ENCODE data around the gene ENTPD1. TPM values are rescaled to one million over a fixed set of nuclear protein-coding genes. Genes with fewer than 3 reads are reported as not detected.
"Not testable (repeated sequence)": the region's sequence is repeated elsewhere in the genome, so short reads cannot be mapped to it uniquely, and the experiment has no call there.

Gene ENTPD1
- total RNA-seq, 2 donors from 2014 or later: 1.4 to 2.1 TPM

DNA sequence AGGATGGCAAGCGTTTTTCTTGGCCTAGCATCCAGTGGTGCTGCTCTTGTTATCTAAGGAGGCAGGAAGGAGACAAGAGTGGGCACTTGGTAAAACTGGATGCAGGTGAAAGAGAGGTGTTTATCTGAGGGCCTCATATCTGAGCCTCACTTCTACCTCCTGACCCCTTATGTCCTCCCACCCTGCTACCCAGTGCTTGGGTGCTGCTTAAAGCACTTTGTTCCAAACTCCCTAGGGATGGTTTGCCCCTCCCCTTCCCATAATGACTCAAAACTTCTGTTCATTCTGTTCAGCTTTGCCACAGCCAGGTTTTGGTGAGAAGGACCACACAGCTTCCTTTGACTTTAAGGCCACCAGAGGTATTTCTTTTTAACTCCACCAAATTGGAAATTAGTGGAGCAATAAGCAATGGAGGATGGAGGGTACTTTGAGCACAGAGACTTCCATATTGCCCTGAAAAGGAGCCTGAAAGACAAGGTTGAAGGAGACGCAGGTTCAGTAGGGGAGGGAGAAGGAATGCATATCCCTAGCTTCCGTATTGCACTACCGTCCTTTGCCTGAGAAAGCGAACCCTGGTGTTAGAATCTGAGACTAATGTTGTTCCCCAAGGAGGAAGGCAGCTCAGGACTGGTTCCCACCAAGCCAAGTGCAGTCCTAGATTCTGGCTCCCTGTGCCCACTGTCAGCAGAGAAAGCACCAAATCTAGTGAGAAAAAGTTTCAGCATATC, 30.1 kb downstream of the ENTPD1 start:
- no peaks in the 10 kb centered on the region for H3K36me3 Mint-ChIP-seq

DNA sequence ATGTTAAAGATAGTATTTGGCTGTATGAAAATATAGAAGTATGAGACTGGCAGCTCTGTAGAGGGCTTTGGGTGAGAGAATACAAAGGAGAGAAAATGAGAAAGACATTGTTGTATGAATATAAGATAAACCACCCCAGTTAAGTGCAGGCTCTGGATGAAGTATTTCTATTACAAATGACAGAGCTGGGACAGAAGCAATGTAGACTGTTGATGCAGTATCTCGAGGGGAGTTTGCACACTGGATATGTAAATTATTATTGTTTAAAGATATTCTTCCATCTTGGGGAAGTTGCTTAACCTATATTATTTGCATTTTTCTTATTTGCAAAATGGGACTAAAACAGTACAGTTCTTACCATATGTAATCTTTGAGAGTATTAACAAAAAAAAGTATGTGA, 31.5 kb downstream of the ENTPD1 start:
- Mint-ChIP-seq H3K9me3 (peaks cover 0 to 6% of the 10 kb centered on the region in 2 donors), H3K27ac (no peak overlapping the region), H3K36me3 (no peaks in the 10 kb centered on the region)
- ATAC-seq: no peak
- DNase-seq (ENCODE audit: low spot score in 2 of 2): no peak

More for the DNA sequence above, 30.1 kb downstream of the ENTPD1 start:
- no peak overlapping the region for H3K27ac Mint-ChIP-seq
- DNase-seq (ENCODE audit: low spot score in 2 of 2) (no peak), ATAC-seq (no peak)
- H3K9me3 Mint-ChIP-seq: no peaks in the 10 kb centered on the region

DNA sequence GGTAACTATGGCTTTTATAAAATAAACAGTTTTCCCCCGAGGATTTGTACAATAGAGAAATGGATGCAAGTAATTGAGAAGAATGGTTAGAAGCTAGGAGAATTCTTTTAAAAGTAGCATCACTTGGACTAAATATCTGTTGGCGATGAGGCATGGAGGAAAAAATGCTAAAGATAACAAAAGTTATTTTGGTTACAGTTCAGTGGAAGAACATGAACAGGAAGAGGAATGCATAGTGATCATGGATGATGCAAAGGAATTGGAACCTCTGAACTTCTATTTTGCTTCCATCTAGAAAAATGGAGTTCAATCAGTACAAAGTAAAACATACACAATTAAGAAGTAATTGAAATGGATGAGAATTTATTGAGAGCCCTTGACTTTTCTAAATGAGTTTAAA, 32.9 kb downstream of the ENTPD1 start:
- DNase-seq (ENCODE audit: low spot score in 2 of 2): no peak

DNA sequence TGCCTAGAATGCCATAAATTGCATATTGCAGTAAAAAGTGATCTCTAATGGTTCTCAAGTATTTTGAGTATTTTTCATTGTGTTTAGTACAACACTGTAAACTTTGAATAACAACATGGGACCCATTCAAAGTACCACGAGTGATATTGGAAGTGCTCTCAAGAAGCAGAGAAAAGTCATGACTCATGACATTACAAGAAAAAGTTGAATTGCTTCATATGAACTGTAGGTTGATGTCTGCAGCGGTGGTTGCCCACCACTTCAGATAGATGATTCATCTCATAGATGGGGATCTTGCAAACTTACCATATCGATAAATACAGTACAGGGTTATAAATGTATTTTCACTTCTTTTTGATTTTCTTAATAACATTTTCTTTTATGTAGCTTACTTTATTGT, 33.9 kb downstream of the ENTPD1 start:
- Mint-ChIP-seq H3K36me3 (no peaks in the 10 kb centered on the region), H3K27ac (no peak overlapping the region), H3K9me3 (peaks cover 0 to 6% of the 10 kb centered on the region in 2 donors)
- DNase-seq (ENCODE audit: low spot score in 2 of 2): no peak
- ATAC-seq: peak in 1 of 2 donors; percentile 79

More for the DNA sequence above, 32.9 kb downstream of the ENTPD1 start:
- Mint-ChIP-seq H3K36me3 (no peaks in the 10 kb centered on the region), H3K27ac (no peak overlapping the region), H3K9me3 (peaks cover 0 to 6% of the 10 kb centered on the region in 2 donors)
- ATAC-seq: no peak

DNA sequence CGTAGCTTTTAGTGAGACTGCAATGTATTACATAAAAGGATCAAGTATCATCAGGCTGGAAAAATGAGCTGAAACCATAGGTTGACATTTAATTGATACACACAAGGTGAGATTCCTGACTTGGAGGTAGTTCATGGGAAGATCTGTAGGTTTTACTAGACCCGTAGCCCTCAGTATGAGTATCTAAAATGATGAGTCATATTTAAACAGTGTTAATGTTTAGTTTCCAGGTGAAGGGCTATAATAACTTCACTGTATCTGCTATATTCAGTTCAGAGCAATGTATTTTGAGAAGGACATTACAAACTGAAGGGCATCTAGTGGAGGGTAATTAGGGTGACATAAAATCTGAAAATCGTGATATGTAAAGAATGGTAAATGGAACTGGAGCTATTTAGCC, 35.0 kb downstream of the ENTPD1 start:
- no peaks in the 10 kb centered on the region for H3K36me3 Mint-ChIP-seq
- H3K27ac Mint-ChIP-seq: no peak overlapping the region
- ATAC-seq (peak in 1 of 2 donors; percentile 51), DNase-seq (ENCODE audit: low spot score in 2 of 2) (no peak)
- peaks cover 0 to 6% of the 10 kb centered on the region in 2 donors for H3K9me3 Mint-ChIP-seq

DNA sequence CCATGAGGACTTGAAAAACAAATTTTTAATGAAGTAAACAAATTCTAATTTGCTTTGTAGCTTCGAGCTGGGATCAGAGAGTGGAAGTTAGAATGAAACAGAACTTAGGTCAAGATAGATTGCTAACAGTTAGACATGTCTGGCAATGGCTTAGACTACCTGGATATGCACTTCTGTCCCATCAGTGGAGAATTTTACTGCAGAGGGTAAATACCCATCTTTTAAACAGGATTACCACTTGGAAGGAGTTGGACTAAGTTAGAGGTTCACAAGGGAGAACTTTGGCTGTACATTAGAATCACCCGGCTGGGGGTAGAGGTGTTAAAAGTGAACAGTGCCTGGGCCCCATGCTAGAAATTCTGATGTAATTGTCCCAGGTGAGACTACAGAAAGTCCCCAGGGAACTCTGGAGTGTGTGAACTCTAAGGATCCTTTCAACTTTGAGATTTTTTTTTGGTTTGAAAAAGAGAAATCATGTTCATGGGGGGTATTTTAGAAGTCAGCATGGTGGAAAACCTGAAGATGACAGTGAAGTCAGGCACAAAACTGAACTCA, 35.5 kb downstream of the ENTPD1 start:
- no peaks in the 10 kb centered on the region for H3K36me3 Mint-ChIP-seq
- ATAC-seq (no peak), DNase-seq (ENCODE audit: low spot score in 2 of 2) (no peak)
- peaks cover 0 to 6% of the 10 kb centered on the region in 2 donors for H3K9me3 Mint-ChIP-seq
- no peak overlapping the region for H3K27ac Mint-ChIP-seq

DNA sequence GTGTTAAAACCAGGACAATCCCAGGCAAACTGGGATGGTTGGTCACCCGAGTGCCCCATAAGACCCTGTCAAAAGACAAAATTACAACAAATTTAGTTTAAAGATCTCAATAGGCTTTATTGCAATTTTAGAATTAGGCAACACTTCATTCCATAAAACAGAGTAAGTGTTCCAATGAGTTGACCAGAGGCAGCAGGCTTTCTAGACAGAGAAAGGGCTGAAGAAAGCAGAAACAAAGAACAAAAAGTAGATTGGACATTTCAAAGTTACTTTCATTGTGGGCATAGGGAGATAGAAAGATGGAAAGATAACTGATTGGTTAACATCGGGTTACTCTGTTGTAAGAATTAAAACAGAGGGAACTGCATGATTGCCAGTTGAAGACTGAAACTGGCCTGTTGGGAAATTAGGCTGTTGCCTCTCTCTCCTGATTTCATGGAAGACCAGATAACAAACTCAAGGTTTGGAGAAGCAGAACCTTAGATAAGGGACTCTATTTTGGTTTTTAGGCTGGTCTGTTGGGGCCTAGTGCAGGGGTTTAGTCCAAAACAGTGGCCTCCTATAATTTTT, 36.3 kb downstream of the ENTPD1 start:
- H3K27ac Mint-ChIP-seq: peak overlapping the region in 1 of 2 donors; percentile 10
- peaks cover 0 to 6% of the 10 kb centered on the region in 2 donors for H3K9me3 Mint-ChIP-seq
- ATAC-seq: no peak
- no peak for DNase-seq (ENCODE audit: low spot score in 2 of 2)
- H3K36me3 Mint-ChIP-seq: no peaks in the 10 kb centered on the region

DNA sequence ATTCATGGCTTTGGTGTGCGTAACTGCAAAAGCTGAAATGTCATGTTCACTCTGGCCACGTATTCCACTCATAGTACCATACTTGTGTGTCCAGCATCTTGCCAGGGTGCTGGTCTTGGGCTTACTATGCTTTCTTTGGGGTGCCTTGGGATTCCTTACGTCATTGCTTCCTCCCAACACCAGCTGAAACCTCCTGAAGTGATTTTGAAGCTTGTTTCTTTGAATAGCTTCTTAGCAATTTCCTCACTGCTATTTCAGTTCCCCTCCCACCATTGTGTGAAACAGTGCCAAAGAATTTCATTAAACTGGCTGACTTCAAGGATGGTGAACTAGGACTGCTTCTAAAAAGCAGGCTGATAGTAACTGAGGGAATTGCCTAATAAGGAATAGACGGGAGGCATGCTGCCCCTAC, 36.9 kb downstream of the ENTPD1 start:
- Mint-ChIP-seq H3K27ac (no peak overlapping the region), H3K9me3 (peaks cover 0 to 6% of the 10 kb centered on the region in 2 donors), H3K36me3 (no peaks in the 10 kb centered on the region)
- DNase-seq (ENCODE audit: low spot score in 2 of 2): no peak
- no peak for ATAC-seq

DNA sequence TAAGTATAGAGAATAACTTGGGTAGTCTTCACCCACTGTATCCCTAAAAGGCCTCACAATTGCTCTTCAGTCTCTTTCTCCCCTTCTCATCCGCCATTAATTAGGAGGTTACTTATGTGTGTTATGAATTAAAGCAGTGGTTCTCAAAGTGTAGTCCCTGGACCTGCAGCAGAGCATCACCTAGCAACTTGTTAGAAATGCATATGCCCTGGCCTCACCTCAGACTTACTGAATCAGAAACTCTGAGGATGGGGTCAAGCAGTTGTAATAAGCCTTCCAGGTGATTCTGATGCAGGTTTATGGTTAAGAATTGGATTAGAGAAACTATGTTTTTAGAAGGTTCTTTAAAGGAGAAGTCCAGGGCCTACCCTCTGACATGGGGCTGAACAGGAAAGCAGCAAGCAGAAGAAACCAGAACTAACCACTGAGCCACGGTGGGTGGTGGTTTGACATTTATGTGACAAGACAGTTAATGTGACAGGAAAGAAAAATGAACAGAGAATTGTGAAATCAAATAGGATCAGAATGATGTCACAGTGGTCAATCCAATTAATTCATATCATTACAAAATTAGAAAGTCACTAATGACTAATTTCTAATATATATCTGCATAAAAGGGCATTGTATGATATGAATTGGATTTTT, 37.6 kb downstream of the ENTPD1 start:
- DNase-seq (ENCODE audit: low spot score in 2 of 2) (no peak), ATAC-seq (peak in 1 of 2 donors; percentile 52)
- no peaks in the 10 kb centered on the region for H3K36me3 Mint-ChIP-seq
- peaks cover 0 to 6% of the 10 kb centered on the region in 2 donors for H3K9me3 Mint-ChIP-seq
- H3K27ac Mint-ChIP-seq: no peak overlapping the region

DNA sequence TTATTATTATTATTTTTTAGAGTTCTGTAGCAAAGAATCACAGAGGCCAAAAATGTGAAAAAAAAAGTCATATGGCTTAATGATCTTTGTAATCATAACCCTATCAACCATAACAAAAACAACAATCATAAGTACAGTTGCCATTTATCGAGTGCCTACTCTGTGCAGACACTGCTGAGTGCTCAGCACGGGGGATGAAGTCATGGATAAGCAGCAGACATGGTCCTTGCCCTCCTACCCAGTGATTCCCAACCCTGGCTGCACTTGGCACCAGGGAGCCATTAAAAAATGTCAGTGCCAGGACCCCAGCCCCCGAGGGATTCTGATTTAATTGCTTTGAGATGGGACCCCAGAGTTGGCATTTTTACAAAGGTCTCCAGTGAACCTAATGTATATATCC, 38.2 kb downstream of the ENTPD1 start:
- Mint-ChIP-seq H3K36me3 (no peaks in the 10 kb centered on the region), H3K27ac (no peak overlapping the region), H3K9me3 (peaks cover 0 to 6% of the 10 kb centered on the region in 2 donors)
- no peak for ATAC-seq
- DNase-seq (ENCODE audit: low spot score in 2 of 2): no peak

DNA sequence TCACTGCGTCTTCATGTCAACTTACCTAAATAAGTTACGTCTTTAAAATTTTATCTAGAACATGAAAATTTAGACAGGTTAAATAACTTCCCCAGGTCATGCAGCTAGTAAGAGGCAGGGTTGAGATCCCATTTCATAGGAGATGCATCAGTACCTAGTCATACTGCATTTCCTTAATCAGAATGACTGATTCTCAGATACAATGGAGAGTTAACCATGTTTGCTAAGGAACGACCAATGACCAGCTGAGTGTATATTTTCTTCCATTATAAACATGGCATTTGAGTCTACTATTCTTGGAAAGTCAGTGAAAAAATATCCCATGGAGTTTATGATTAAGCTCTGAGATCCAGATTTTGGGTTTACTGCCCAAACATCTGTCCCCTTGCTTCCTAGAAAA, 39.6 kb downstream of the ENTPD1 start:
- no peak overlapping the region for H3K27ac Mint-ChIP-seq
- DNase-seq (ENCODE audit: low spot score in 2 of 2): no peak

DNA sequence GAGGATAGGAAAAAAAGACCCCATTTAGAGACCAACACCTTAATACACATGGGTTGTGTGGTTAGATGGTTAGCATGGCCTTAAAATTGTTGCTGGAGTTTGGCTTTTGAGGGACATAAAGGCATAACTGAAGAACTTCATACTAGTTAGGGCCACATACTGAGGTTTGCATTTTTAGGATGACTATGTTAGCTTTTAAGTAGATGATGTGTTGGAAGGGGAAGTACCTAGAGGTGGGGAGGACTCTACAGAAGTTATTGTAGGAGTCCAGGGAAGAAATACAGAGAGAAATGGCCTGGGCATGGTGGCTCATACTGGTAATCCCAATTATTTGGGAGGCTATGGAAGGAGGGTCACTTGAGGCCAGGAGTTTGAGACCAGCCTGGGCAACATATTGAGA, 40.5 kb downstream of the ENTPD1 start:
- peak; percentile 56 to 60 for ATAC-seq
- no peak overlapping the region for H3K27ac Mint-ChIP-seq

More for the DNA sequence above, 39.6 kb downstream of the ENTPD1 start:
- peaks cover 0 to 10% of the 10 kb centered on the region in 2 donors for H3K9me3 Mint-ChIP-seq
- ATAC-seq: no peak
- H3K36me3 Mint-ChIP-seq: no peaks in the 10 kb centered on the region

DNA sequence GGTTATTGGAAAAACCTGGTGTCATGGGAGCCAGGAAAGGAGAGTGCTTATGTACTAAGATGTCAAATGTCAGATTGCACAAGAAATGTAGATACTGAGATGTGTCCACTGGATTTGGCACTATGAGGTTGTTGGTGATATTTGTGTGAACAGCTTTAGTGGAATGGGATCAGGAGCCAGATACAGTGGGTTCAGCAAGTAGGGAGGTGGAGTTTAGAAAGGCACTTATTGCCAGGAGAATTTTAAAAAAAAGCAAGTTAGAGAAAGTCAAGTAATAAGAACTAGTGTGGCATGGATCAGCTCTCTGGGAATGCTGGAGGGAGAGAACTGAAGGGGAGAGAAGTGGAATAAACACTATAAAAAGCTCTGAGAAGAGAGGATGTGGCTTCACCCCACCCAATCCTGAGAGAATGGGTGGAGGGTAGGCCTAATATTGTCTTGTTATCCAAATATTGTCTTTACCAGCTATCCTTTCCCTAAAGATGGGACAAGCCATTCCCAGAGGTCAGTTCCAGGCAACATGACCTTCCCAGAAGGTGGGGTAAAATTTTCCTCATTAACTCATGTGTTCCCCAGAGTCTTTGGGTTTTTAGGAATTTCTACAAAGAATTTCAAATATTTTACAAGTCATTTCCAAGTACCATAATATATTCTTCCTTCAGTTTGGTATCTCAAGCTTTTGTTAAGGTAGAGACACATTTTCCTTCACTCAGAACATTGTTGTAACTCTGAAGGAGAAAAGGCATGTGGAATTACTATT, 42.3 kb downstream of the ENTPD1 start:
- Mint-ChIP-seq H3K27ac (no peak overlapping the region), H3K9me3 (peaks cover 0 to 4% of the 10 kb centered on the region in 2 donors), H3K36me3 (no peaks in the 10 kb centered on the region)
- DNase-seq (ENCODE audit: low spot score in 2 of 2) (no peak), ATAC-seq (no peak)

More for the DNA sequence above, 40.5 kb downstream of the ENTPD1 start:
- no peak for DNase-seq (ENCODE audit: low spot score in 2 of 2)
- H3K9me3 Mint-ChIP-seq: peaks cover 0 to 10% of the 10 kb centered on the region in 2 donors
- H3K36me3 Mint-ChIP-seq: no peaks in the 10 kb centered on the region

DNA sequence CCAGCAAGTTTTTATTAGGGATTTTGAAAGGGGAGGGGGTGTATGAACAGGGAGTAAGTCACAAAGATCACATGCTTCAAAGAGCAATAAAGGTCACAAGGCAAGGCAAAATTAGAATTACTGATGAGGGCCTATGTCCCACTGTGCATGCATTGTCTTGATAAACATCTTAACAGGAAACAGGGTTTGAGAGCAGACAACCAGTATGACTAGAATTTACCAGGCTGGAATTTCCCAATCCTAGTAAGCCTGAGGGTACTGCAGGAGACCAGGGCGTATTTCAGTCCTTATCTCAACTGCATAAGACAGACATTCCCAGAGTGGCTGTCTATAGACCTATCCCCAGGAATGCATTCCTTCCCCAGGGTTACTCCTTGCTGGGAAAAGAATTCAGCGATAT, 44.3 kb downstream of the ENTPD1 start:
- peak overlapping the region in 1 of 2 donors; percentile 7 for H3K27ac Mint-ChIP-seq
- not testable (repeated sequence) for DNase-seq (ENCODE audit: low spot score in 2 of 2); ATAC-seq; H3K9me3 Mint-ChIP-seq; H3K36me3 Mint-ChIP-seq

DNA sequence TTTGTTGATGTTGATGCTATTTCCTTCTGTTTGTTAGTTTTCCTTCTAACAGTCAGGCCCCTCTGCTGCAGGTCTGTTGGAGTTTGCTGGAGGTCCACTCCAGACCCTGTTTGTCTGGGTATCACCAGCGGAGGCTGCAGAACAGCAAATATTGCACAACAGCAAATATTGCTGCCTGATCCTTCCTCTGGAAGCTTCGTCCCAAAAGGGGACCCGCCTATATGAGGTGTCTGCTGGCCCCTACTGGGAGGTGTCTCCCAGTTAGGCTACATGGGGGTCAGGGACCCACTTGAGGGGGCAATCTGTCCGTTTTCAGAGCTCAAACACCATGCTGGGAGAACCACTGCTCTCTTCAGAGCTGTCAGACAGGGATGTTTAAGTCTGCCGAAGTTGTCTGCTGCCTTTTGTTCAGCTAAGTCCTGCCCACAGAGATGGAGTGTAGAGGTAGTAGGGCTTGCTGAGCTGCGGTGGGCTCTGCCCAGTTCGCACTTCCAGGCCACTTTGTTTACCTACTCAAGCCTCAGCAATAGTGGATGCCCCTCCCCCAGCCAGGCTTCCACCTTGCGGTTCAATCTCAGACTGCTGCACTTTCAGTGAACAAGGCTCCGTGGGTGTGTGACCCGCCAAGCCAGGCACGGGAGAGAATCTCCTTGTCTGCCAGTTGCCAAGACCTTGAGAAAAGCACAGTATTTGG, 50.9 kb downstream of the ENTPD1 start:
- H3K36me3 Mint-ChIP-seq: peaks cover 0 to 11% of the 10 kb centered on the region in 2 donors
- not testable (repeated sequence) for DNase-seq (ENCODE audit: low spot score in 2 of 2); H3K9me3 Mint-ChIP-seq; H3K27ac Mint-ChIP-seq; ATAC-seq

DNA sequence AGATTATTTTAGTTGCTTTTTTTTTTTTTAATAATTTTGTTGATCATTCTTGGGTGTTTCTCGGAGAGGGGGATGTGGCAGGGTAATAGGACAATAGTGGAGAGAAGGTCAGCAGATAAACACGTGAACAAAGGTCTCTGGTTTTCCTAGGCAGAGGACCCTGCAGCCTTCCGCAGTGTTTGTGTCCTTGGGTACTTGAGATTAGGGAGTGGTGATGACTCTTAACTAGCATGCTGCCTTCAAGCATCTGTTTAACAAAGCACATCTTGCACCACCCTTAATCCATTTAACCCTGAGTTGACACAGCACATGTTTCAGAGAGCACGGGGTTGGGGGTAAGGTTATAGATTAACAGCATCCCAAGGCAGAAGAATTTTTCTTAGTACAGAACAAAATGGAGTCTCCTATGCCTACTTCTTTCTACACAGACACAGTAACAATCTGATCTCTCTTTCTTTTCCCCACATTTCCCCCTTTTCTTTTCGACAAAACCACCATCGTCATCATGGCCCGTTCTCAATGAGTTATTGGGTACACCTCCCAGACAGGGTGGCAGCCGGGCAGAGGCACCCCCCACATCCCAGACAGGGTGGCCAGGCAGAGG, 52.8 kb downstream of the ENTPD1 start:
- not testable (repeated sequence) for H3K9me3 Mint-ChIP-seq; H3K27ac Mint-ChIP-seq; DNase-seq (ENCODE audit: low spot score in 2 of 2); ATAC-seq
- H3K36me3 Mint-ChIP-seq: peaks cover 0 to 11% of the 10 kb centered on the region in 2 donors
